Activated naive CD8-positive, alpha-beta T cell treated with anti-CD3 and anti-CD28 coated beads, Interleukin-2, amount 50 U/mL, for 24 hours (primary cell): ENCODE data around the gene EPHX1.
"Not testable (repeated sequence)": the region's sequence is repeated elsewhere in the genome, so short reads cannot be mapped to it uniquely, and the experiment has no call there.

Experiments used
- ATAC-seq: fragments of 150-1000 bp; cut with Tn5 transposase; one replicate; pipeline ENCODE4 v1.10.0; 2021
- DNase-seq: peaks from one replicate; pipeline ENCODE4 v3.0.0; 2021
- H3K27ac Mint-ChIP-seq: one replicate; pipeline ENCODE4 v1.8.0; 2021; ENCODE audit warnings: mild to moderate bottlenecking, mixed read lengths
- H3K27me3 Mint-ChIP-seq: one replicate; pipeline ENCODE4 v1.8.0; 2021; ENCODE audit warnings: mixed read lengths
- H3K36me3 Mint-ChIP-seq: one replicate; pipeline ENCODE4 v1.8.0; 2021; ENCODE audit warnings: low read depth, mixed read lengths
- H3K4me1 Mint-ChIP-seq: one replicate; pipeline ENCODE4 v1.8.0; 2021; ENCODE audit warnings: mixed read lengths
- H3K4me3 Mint-ChIP-seq: one replicate; pipeline ENCODE4 v1.8.0; 2021; ENCODE audit warnings: mild to moderate bottlenecking, moderate library complexity, mixed read lengths
- H3K9me3 Mint-ChIP-seq: one replicate; pipeline ENCODE4 v1.8.0; 2021; ENCODE audit warnings: mixed read lengths

EPHX1 gene

DNA sequence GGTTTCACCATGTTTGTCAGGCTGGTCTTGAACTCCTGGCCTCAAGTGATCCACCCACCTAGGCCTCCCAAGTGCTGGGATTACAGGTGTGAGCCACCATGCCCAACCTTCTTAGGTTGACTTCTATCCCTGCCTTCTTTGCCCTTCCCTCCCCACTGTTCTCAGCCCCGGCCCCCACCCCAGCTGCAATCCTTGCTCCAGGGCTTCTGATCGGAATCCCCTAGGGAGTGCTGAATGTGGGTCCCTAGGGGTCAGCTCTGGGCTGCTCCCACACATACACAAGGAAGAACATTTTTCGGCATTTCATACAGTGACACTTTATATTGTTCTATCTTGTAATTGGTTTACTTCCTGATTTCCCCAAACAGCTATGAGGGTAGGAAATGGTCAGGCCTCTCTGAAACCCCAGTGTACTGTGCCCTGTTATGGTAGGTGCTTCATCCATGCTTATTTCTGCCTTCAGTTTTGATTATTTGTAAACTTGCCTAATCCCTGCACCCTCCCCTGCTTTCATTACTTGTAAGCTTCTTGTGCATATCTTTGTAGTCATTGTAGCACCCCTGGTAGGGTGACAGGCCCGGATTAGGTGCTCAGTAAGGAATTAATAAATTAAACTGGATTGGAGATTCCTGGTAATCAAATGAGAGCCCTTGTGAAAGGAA, 38.1 kb upstream of the EPHX1 start:
- ATAC-seq (no peak), DNase-seq (no peak)
- H3K9me3 Mint-ChIP-seq: no peaks in the 10 kb centered on the region
- H3K27ac Mint-ChIP-seq: no peak overlapping the region
- peaks cover 2% of the 10 kb centered on the region for H3K36me3 Mint-ChIP-seq
- no peak overlapping the region for H3K4me3 Mint-ChIP-seq
- H3K4me1 Mint-ChIP-seq: no peaks in the 10 kb centered on the region
- no peaks in the 10 kb centered on the region for H3K27me3 Mint-ChIP-seq

DNA sequence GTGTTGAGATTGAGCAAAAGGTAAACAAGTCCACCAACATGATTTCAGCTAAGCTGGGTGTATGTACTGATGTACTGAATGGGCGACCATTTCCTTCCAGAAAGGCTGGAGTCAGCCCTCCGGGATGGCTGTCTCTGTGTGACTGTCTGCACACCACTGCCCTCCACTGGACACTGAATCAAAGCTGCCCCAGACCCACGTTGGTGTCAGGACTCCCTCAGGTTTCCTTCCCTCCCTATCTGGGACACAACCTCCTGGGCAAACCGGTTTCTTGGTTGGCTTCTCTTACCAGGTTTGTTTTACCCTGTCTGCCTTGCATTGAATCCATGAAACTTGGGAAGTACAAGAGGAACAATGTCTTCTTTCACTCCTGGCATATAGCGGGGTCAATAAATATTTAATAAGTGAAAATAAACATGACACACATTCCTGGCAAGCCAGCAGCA, 37.6 kb upstream of the EPHX1 start:
- Mint-ChIP-seq H3K9me3 (no peaks in the 10 kb centered on the region), H3K27ac (no peak overlapping the region), H3K4me3 (no peak overlapping the region), H3K36me3 (peaks cover 2% of the 10 kb centered on the region), H3K27me3 (no peaks in the 10 kb centered on the region), H3K4me1 (no peaks in the 10 kb centered on the region)
- ATAC-seq (peak; percentile 60), DNase-seq (peak; percentile 50)

DNA sequence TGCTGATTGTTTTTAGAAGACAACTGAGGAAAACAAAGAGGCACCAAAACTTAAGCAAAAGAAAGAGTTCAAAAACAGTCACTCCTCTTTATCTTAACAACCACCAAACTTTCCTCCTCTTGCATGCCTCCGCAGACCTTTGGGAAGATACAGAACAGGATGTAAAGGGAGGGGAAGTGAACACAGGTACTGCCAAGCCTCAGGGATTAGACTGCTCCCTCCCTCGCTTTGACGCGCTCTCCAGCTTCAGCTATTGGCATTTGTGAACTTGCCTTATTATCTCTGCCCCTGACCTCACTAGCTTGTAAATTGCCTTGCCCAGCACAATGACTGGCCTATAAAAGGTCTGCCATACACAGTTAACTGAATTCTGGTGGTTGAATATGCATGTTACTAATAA, 37.1 kb upstream of the EPHX1 start:
- no peaks in the 10 kb centered on the region for H3K27me3 Mint-ChIP-seq
- ATAC-seq: no peak

GRCh38 chr1:225774281-225775147, 35.4 kb upstream of the EPHX1 start:
- no peak overlapping the region for H3K27ac Mint-ChIP-seq
- H3K27me3 Mint-ChIP-seq: no peaks in the 10 kb centered on the region
- H3K36me3 Mint-ChIP-seq: peaks cover 7% of the 10 kb centered on the region

More for the DNA sequence above, 37.1 kb upstream of the EPHX1 start:
- Mint-ChIP-seq H3K4me3 (no peak overlapping the region), H3K27ac (no peak overlapping the region), H3K9me3 (no peaks in the 10 kb centered on the region), H3K36me3 (peaks cover 2% of the 10 kb centered on the region), H3K4me1 (no peaks in the 10 kb centered on the region)
- DNase-seq: no peak

GRCh38 chr1:225776294-225776693, 33.6 kb upstream of the EPHX1 start:
- Mint-ChIP-seq H3K4me1 (peaks cover 19% of the 10 kb centered on the region), H3K9me3 (no peaks in the 10 kb centered on the region), H3K4me3 (no peak overlapping the region), H3K27me3 (no peaks in the 10 kb centered on the region), H3K27ac (no peak overlapping the region), H3K36me3 (peaks cover 20% of the 10 kb centered on the region)
- no peak for DNase-seq
- no peak for ATAC-seq

More at GRCh38 chr1:225774281-225775147, 35.4 kb upstream of the EPHX1 start:
- peaks cover 5% of the 10 kb centered on the region for H3K4me1 Mint-ChIP-seq
- ATAC-seq (no peak), DNase-seq (no peak)
- H3K4me3 Mint-ChIP-seq: no peak overlapping the region
- H3K9me3 Mint-ChIP-seq: no peaks in the 10 kb centered on the region

DNA sequence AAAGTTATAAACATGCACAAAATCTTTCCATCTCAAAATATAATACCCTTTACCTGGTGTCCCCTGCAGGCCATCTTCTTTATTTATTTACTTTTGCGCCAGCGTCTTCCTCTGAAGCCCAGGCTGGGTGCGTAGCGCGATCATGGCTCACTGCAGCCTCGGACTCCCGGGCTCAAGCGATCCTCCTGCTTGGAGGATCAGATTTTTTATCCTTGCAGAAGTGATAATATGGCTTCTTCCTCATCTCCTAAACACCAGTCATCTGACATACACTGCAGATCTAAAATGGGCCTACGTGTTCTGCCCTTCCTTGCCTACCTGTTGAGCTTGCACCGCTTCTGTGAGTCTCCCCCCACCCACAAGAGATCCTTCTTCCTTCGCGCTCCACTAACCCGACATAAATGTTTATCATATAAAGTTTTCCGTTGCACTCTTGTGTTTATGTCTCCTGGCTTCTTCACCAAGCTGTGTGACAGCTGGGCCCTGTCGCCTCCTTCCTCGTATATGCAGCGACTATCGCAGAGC, 32.8 kb upstream of the EPHX1 start:
- no peak for DNase-seq
- Mint-ChIP-seq H3K27ac (no peak overlapping the region), H3K4me1 (peaks cover 24% of the 10 kb centered on the region), H3K9me3 (no peaks in the 10 kb centered on the region), H3K4me3 (no peak overlapping the region), H3K27me3 (no peaks in the 10 kb centered on the region), H3K36me3 (peaks cover 22% of the 10 kb centered on the region)
- peak; percentile 5 for ATAC-seq

- H3K4me1 Mint-ChIP-seq: peaks cover 30% of the 10 kb centered on the region
- H3K4me3 Mint-ChIP-seq: no peak within 1 kb of the TSS
Measured at GRCh38 chr1:225777583-225778336, 32.2 kb upstream of the EPHX1 start, which contains the start of gene SRP9. SRP9 (plus strand) TSS chr1:225777826; CDS start chr1:225777941, 115 bp downstream.

DNA sequence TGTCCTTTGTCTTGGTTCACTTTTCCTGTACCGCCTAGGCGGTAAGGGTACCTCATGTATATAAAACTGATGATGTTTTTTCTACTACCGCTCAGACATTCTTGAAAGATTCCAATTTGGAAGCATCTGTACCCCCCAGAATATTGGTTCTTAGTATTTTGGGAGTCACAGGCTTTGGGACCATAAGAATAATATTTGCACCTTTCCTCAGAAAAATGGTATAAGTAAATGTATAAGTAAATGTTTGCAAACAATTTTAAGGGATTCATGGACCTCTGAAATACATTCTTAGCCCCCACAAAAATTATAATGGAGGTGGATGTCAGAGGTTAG, 31.6 kb upstream of the EPHX1 start:
- H3K27me3 Mint-ChIP-seq: no peaks in the 10 kb centered on the region
- H3K9me3 Mint-ChIP-seq: no peaks in the 10 kb centered on the region
- H3K36me3 Mint-ChIP-seq: peaks cover 29% of the 10 kb centered on the region
- ATAC-seq: no peak
- no peak overlapping the region for H3K4me3 Mint-ChIP-seq
- no peak overlapping the region for H3K27ac Mint-ChIP-seq
- peaks cover 36% of the 10 kb centered on the region for H3K4me1 Mint-ChIP-seq
- no peak for DNase-seq

More at GRCh38 chr1:225777583-225778336, 32.2 kb upstream of the EPHX1 start, which contains the start of gene SRP9:
- H3K9me3 Mint-ChIP-seq: no peaks in the 10 kb centered on the region
- no peak within 1 kb of the TSS for H3K27ac Mint-ChIP-seq
- no peaks in the 10 kb centered on the region for H3K27me3 Mint-ChIP-seq
- H3K36me3 Mint-ChIP-seq: peaks cover 28% of the 10 kb centered on the region
- ATAC-seq (peak; percentile 99), DNase-seq (peak; percentile 97)

DNA sequence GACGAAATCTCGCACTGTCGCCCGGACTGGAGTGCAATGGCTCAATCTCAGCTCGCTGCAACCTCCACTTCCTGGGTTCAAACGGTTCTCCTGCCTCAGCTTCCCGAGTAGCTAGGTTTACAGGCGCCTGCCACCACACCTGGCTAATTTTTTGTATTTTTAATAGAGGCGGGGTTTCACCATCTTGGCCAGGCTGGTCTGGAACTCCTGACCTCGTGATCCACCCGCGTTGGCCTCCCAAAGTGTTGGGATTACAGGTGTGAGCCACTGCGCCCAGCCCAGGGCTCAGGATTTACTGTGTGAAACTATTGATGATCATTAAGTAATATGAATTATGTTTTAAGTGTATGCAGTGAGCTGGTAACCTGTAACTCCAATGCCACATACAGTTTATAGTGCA, 30.8 kb upstream of the EPHX1 start:
- H3K9me3 Mint-ChIP-seq, DNase-seq, H3K27ac Mint-ChIP-seq, H3K4me3 Mint-ChIP-seq, H3K27me3 Mint-ChIP-seq, ATAC-seq: not testable (repeated sequence)
- Mint-ChIP-seq H3K4me1 (peaks cover 42% of the 10 kb centered on the region), H3K36me3 (peaks cover 36% of the 10 kb centered on the region)

DNA sequence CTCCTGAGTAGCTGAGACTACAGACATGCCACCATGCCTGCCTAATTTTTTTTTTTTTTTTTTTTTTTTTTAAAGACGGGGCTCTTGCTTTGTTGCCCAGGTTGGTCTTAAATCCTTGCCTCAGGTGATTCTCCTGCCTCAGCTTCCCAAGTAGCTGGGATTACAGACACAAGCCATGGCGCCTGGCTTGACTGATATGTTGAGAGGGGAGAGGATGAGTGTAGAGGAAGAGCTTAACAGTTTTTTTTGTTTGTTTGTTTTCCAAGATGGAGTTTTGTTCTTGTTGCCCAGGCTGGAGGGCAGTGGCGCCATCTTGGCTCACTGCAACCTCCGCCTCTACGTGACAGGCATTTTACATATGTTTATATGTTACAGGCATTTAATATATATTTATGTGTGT, 29.8 kb upstream of the EPHX1 start:
- no peak overlapping the region for H3K4me3 Mint-ChIP-seq
- peaks cover 42% of the 10 kb centered on the region for H3K4me1 Mint-ChIP-seq
- H3K27me3 Mint-ChIP-seq: no peaks in the 10 kb centered on the region
- ATAC-seq: no peak
- H3K9me3 Mint-ChIP-seq: no peaks in the 10 kb centered on the region
- no peak for DNase-seq
- peaks cover 36% of the 10 kb centered on the region for H3K36me3 Mint-ChIP-seq
- no peak overlapping the region for H3K27ac Mint-ChIP-seq

DNA sequence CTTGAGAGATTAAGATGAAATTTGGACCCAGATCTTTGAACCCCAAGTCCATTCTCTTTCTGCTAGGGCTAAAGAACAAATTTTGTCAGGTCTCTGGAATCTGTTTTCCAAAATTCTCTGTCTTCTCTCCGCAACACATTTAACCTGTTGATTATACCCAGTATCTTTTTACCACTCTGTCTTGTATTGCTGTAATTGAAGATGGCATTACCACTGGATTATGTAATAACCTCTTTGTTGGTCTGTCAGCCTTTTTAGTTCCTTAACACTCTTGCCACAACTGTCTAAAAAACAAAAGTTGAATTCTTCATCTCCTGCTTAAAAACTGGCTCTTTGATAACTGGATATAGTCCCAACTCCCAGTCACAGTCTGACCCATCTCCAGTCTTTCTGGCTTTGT, 29.3 kb upstream of the EPHX1 start:
- no peak for ATAC-seq
- Mint-ChIP-seq H3K9me3 (no peaks in the 10 kb centered on the region), H3K4me1 (peaks cover 42% of the 10 kb centered on the region), H3K4me3 (peak overlapping the region; percentile 51), H3K27me3 (no peaks in the 10 kb centered on the region), H3K27ac (no peak overlapping the region), H3K36me3 (peaks cover 36% of the 10 kb centered on the region)
- no peak for DNase-seq

DNA sequence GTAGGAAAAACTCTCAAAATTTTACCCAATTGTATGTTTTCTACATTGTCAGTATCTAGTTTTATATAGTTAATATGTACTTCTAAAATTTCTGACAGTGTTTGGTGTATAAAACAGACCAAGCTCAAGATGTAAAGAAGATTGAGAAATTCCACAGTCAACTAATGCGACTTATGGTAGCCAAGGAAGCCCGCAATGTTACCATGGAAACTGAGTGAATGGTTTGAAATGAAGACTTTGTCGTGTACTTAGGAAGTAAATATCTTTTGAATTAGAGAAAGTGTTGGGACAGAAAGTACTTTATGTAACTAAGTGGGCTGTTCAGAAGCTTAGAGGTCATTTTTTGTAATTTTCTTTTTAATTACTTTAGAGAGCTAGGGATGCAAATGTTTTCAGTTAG, 20.8 kb upstream of the EPHX1 start:
- not testable (repeated sequence) for H3K4me1 Mint-ChIP-seq, H3K27ac Mint-ChIP-seq, DNase-seq, ATAC-seq, H3K9me3 Mint-ChIP-seq, H3K27me3 Mint-ChIP-seq, H3K4me3 Mint-ChIP-seq
- peaks cover 57% of the 10 kb centered on the region for H3K36me3 Mint-ChIP-seq

GRCh38 chr1:225794954-225795353, 15.0 kb upstream of the EPHX1 start:
- H3K4me1 Mint-ChIP-seq: no peaks in the 10 kb centered on the region
- no peak overlapping the region for H3K27ac Mint-ChIP-seq
- DNase-seq (no peak), ATAC-seq (no peak)
- H3K36me3 Mint-ChIP-seq: peaks cover 42% of the 10 kb centered on the region
- H3K27me3 Mint-ChIP-seq: no peaks in the 10 kb centered on the region
- peaks cover 3% of the 10 kb centered on the region for H3K9me3 Mint-ChIP-seq
- no peak overlapping the region for H3K4me3 Mint-ChIP-seq

GRCh38 chr1:225796097-225796496, 13.8 kb upstream of the EPHX1 start:
- H3K27ac Mint-ChIP-seq, ATAC-seq: not testable (repeated sequence)
- peaks cover 33% of the 10 kb centered on the region for H3K36me3 Mint-ChIP-seq

More at GRCh38 chr1:225796097-225796496, 13.8 kb upstream of the EPHX1 start:
- H3K9me3 Mint-ChIP-seq, DNase-seq, H3K27me3 Mint-ChIP-seq, H3K4me3 Mint-ChIP-seq, H3K4me1 Mint-ChIP-seq: not testable (repeated sequence)
